Measurements from ENCODE around the gene TXNDC2.

TXNDC2 gene

GRCh38 chr18:9914584-9915290, 29.0 kb downstream of the TXNDC2 start:
- peak; percentile 94 for DNase-seq

- no peak for DNase-seq
These were observed 29.7 kb downstream of the TXNDC2 start for GRCh38 chr18:9915291-9916076.

GRCh38 chr18:9916077-9916639, 30.4 kb downstream of the TXNDC2 start:
- no peak for DNase-seq

- DNase-seq: no peak
These were observed 31.0 kb downstream of the TXNDC2 start for GRCh38 chr18:9916808-9917207.

- no peak for DNase-seq
These were observed 32.4 kb downstream of the TXNDC2 start for GRCh38 chr18:9918016-9918680.

- no peak for DNase-seq
These were observed 33.9 kb downstream of the TXNDC2 start for GRCh38 chr18:9919564-9920232.

GRCh38 chr18:9922592-9923311, 37.0 kb downstream of the TXNDC2 start:
- no peak for DNase-seq

- no peak for DNase-seq
These were observed 38.7 kb downstream of the TXNDC2 start for GRCh38 chr18:9924371-9924943.

GRCh38 chr18:9925369-9925768, 39.6 kb downstream of the TXNDC2 start:
- DNase-seq: no peak

- DNase-seq: no peak
These were observed 40.0 kb downstream of the TXNDC2 start for GRCh38 chr18:9925795-9926194.

GRCh38 chr18:9926223-9926894, 40.6 kb downstream of the TXNDC2 start:
- DNase-seq: no peak

GRCh38 chr18:9926977-9927376, 41.2 kb downstream of the TXNDC2 start:
- DNase-seq: no peak

GRCh38 chr18:9927392-9928063, 41.8 kb downstream of the TXNDC2 start:
- no peak for DNase-seq

- DNase-seq: no peak
These were observed 43.0 kb downstream of the TXNDC2 start for GRCh38 chr18:9928646-9929259.

- DNase-seq: no peak
These were observed 44.6 kb downstream of the TXNDC2 start for GRCh38 chr18:9930299-9930884.

- DNase-seq: no peak
These were observed 45.4 kb downstream of the TXNDC2 start for GRCh38 chr18:9931146-9931545.

- no peak for DNase-seq
These were observed 45.9 kb downstream of the TXNDC2 start for GRCh38 chr18:9931678-9932077.

GRCh38 chr18:9933865-9934264, 48.1 kb downstream of the TXNDC2 start:
- DNase-seq: no peak

GRCh38 chr18:9934274-9934673, 48.5 kb downstream of the TXNDC2 start:
- no peak for DNase-seq

All from RPMI8226 (cell line).